Iris pigment epithelial cell (primary cell): ENCODE measurements around the gene MEIS1.

Experiments used
- DNase-seq: peaks from one replicate; pipeline ENCODE4 v3.0.0-alpha.2; 2011; ENCODE audit warnings: low read depth

The MEIS1 gene

GRCh38 chr2:66443979-66444861 is 9.3 kb downstream of the MEIS1 start:
- no peak for DNase-seq

GRCh38 chr2:66445076-66445924 is 10.4 kb downstream of the MEIS1 start:
- no peak for DNase-seq

GRCh38 chr2:66445925-66446871 is 11.3 kb downstream of the MEIS1 start:
- DNase-seq = no peak

GRCh38 chr2:66446941-66447340 is 12.0 kb downstream of the MEIS1 start:
- no peak for DNase-seq

GRCh38 chr2:66447677-66448076 is 12.8 kb downstream of the MEIS1 start:
- no peak for DNase-seq

- no peak for DNase-seq
Measured at GRCh38 chr2:66448136-66448991, 13.4 kb downstream of the MEIS1 start.

GRCh38 chr2:66452214-66452613 is 17.3 kb downstream of the MEIS1 start:
- DNase-seq = no peak

GRCh38 chr2:66452917-66453316 is 18.0 kb downstream of the MEIS1 start:
- no peak for DNase-seq

GRCh38 chr2:66455490-66455889 is 20.6 kb downstream of the MEIS1 start:
- DNase-seq = no peak

- no peak for DNase-seq
Measured at GRCh38 chr2:66456183-66457041, 21.5 kb downstream of the MEIS1 start.

- DNase-seq = no peak
Measured at GRCh38 chr2:66457545-66457944, 22.6 kb downstream of the MEIS1 start.

GRCh38 chr2:66460031-66460430 is 25.1 kb downstream of the MEIS1 start:
- no peak for DNase-seq

- no peak for DNase-seq
Measured at GRCh38 chr2:66461001-66461663, 26.2 kb downstream of the MEIS1 start.

- DNase-seq = no peak
Measured at GRCh38 chr2:66461664-66462500, 27.0 kb downstream of the MEIS1 start.

GRCh38 chr2:66462501-66462825 is 27.5 kb downstream of the MEIS1 start:
- no peak for DNase-seq

- DNase-seq = no peak
Measured at GRCh38 chr2:66463206-66463755, 28.4 kb downstream of the MEIS1 start.

- DNase-seq = no peak
Measured at GRCh38 chr2:66464930-66465637, 30.2 kb downstream of the MEIS1 start.

- no peak for DNase-seq
Measured at GRCh38 chr2:66466433-66466832, 31.5 kb downstream of the MEIS1 start.
